ENCODE results near the gene CAMK2G.

Gene CAMK2G

DNA sequence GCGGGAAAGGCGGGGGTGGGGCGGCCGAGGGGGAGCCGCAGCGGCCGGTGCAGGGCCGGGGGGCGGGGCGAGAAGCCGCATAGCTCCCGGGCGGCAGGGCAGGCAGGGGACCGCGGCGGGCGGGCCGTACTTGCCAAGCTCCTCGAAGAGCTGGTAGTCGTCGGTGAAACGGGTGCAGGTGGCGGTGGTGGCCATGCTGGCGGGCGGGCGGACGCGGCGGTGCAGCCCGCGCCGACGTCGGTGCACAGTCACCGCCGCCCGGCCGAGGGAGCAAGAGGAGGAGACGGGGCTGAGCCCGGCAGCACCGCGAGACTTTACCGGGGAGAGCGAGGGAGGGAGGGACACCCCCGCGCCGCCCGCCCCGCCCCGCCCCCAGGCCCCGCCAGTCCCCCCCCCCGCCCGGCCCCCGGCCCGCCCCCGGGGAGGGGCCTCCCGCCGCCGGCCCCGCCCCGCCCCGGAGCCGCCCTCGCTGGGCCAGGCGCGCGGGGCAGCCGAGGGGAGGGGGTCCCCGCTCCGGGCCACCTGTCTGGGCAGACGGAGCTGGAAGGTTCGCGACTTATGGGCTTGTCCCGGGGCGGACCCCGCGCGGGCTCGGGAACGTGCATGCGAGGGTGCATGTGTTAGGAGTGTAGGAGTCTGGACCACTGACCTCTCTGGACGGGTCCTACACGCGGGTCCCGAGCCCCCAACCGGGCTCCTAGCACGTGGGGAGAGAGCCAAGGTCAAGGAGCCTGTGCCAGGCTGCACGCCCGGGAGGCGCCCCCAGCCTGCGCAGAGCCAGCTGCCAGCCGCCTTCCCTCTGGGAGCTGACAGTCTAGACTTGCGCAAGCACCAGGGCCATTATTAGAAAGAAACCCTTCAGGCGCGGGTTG lies at the start of gene CAMK2G:
Gene CAMK2G, minus strand, starts transcription at position 289 of the 872 bp plus-strand sequence. Its CDS starts 94 bp downstream, at position 195.
- Histone ChIP-seq H3K36me3 (ENCODE audit: low read length) (no peaks in the 10 kb centered on the region), H3F3A (ENCODE audit: insufficient read depth) (peaks cover 6% of the 10 kb centered on the region; the same call in 1 of the 2 replicates), H3K27me3 (ENCODE audit: low read length) (no peaks in the 10 kb centered on the region), H2AFZ (ENCODE audit: low read depth, low read length, severe bottlenecking) (peak within 1 kb of the TSS; percentile 95), H3K4me3 (ENCODE audit: insufficient read depth, low read length, poor library complexity, severe bottlenecking) (peak within 1 kb of the TSS; percentile 64), H3K79me2 (ENCODE audit: insufficient read depth, low read length) (no peaks in the 10 kb centered on the region), H3K9me2 (replicated peaks; ENCODE audit: insufficient read depth, low read length) (no peaks in the 10 kb centered on the region), H3K4me2 (ENCODE audit: low read depth, low read length, poor library complexity, severe bottlenecking) (peak within 1 kb of the TSS; percentile 61), H3K27ac (ENCODE audit: low read depth, low read length) (0 out of 2 replicates have a peak within 1 kb of the TSS, but pooled peaks have one; percentile 1), H3K9me3 (ENCODE audit: insufficient read depth, low read length) (no peaks in the 10 kb centered on the region), H4K20me1 (ENCODE audit: low read depth, low read length) (no peaks in the 10 kb centered on the region; the same call in 1 of the 2 replicates), H3K9ac (ENCODE audit: low read length) (peak within 1 kb of the TSS; percentile 57)
- TF ChIP-seq, protein P1, sequence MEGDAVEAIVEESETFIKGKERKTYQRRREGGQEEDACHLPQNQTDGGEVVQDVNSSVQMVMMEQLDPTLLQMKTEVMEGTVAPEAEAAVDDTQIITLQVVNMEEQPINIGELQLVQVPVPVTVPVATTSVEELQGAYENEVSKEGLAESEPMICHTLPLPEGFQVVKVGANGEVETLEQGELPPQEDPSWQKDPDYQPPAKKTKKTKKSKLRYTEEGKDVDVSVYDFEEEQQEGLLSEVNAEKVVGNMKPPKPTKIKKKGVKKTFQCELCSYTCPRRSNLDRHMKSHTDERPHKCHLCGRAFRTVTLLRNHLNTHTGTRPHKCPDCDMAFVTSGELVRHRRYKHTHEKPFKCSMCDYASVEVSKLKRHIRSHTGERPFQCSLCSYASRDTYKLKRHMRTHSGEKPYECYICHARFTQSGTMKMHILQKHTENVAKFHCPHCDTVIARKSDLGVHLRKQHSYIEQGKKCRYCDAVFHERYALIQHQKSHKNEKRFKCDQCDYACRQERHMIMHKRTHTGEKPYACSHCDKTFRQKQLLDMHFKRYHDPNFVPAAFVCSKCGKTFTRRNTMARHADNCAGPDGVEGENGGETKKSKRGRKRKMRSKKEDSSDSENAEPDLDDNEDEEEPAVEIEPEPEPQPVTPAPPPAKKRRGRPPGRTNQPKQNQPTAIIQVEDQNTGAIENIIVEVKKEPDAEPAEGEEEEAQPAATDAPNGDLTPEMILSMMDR (IDR thresholded peaks at IDR 0.05; ENCODE audit: insufficient read depth, low read length, poor library complexity, severe bottlenecking), result no peak
- no peak for TF ChIP-seq EZH2phosphoT487 (conservative IDR thresholded peaks at IDR 0.05; ENCODE audit: low read length)

DNA sequence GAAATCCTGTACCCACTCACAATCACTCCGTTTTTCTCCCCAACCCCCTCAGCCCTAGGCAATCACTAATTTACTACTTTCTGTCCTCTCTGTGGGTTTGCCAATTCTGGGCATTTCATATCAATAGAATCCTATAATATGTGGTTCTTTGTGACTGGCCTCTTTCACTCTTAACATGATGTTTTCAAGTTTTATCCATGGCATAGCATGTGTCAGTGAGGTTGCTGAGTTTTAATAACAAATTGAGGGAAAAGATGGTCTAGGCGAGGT lies 48.4 kb upstream of the CAMK2G start:
- Histone ChIP-seq H3K27ac (ENCODE audit: low read depth, low read length) (no peak overlapping the region), H3K9me2 (replicated peaks; ENCODE audit: insufficient read depth, low read length) (no peaks in the 10 kb centered on the region), H3F3A (ENCODE audit: insufficient read depth) (no peaks in the 10 kb centered on the region), H3K36me3 (ENCODE audit: low read length) (no peaks in the 10 kb centered on the region), H3K9ac (ENCODE audit: low read length) (no peak overlapping the region), H4K20me1 (ENCODE audit: low read depth, low read length) (no peaks in the 10 kb centered on the region), H2AFZ (ENCODE audit: low read depth, low read length, severe bottlenecking) (no peak overlapping the region), H3K9me3 (ENCODE audit: insufficient read depth, low read length) (no peaks in the 10 kb centered on the region), H3K27me3 (ENCODE audit: low read length) (no peaks in the 10 kb centered on the region), H3K79me2 (ENCODE audit: insufficient read depth, low read length) (no peaks in the 10 kb centered on the region), H3K4me2 (ENCODE audit: low read depth, low read length, poor library complexity, severe bottlenecking) (no peak overlapping the region), H3K4me3 (ENCODE audit: insufficient read depth, low read length, poor library complexity, severe bottlenecking) (no peak overlapping the region)
- TF ChIP-seq, protein P1 (IDR thresholded peaks at IDR 0.05; ENCODE audit: insufficient read depth, low read length, poor library complexity, severe bottlenecking), result no peak
- TF ChIP-seq EZH2phosphoT487 (conservative IDR thresholded peaks at IDR 0.05; ENCODE audit: low read length), result no peak

DNA sequence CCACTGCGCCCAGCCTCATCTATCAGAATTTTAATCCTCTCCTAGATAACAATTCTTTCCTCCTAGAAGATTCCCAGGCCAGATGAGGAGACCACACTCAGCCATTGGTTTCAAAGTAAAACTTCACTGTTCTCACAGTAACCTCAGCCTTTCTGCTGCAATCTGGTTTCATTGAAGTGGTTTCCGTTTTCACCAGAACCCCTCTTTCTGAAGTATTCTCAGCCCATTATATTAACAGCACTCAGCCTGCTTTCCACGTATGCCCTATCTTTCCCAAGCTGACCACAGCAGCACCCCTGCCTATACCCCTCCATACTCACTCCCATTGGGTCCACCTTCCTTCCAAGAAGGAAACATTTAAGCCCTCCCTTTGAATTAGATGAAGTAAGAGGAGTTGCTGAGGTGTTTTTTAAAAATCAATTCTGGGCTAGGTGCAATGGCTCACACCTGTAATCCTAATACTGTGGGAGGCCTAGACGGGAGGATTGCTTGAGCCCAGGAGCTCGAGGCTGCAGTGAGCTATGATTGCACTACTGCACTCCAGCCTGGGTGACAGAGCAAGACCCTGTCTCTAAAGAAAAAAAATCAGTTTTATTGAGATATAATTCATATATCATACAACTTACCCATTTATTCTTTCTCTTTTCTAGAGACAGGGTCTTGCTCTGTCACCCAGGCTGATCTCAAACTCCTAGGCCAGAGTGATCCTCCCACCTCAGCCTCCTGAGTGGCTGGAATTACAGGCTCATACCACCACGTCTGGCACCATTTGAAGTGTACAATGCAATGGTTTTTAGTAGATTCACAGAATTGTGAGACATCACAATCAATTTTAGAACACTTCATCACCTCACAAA lies 47.9 kb upstream of the CAMK2G start:
- Histone ChIP-seq H4K20me1 (ENCODE audit: low read depth, low read length) (no peaks in the 10 kb centered on the region), H3K9ac (ENCODE audit: low read length) (no peak overlapping the region), H3K27ac (ENCODE audit: low read depth, low read length) (no peak overlapping the region), H3K9me2 (replicated peaks; ENCODE audit: insufficient read depth, low read length) (no peaks in the 10 kb centered on the region), H3F3A (ENCODE audit: insufficient read depth) (no peaks in the 10 kb centered on the region), H3K4me3 (ENCODE audit: insufficient read depth, low read length, poor library complexity, severe bottlenecking) (no peak overlapping the region), H3K4me2 (ENCODE audit: low read depth, low read length, poor library complexity, severe bottlenecking) (no peak overlapping the region), H2AFZ (ENCODE audit: low read depth, low read length, severe bottlenecking) (no peak overlapping the region), H3K9me3 (ENCODE audit: insufficient read depth, low read length) (no peaks in the 10 kb centered on the region), H3K27me3 (ENCODE audit: low read length) (no peaks in the 10 kb centered on the region), H3K36me3 (ENCODE audit: low read length) (no peaks in the 10 kb centered on the region), H3K79me2 (ENCODE audit: insufficient read depth, low read length) (no peaks in the 10 kb centered on the region)
- TF ChIP-seq, protein P1 (IDR thresholded peaks at IDR 0.05; ENCODE audit: insufficient read depth, low read length, poor library complexity, severe bottlenecking), result no peak
- no peak for TF ChIP-seq EZH2phosphoT487 (conservative IDR thresholded peaks at IDR 0.05; ENCODE audit: low read length)

Data from SU-DHL-6 (cell line).